Stimulated activated CD8-positive, alpha-beta memory T cell treated with anti-CD3 and anti-CD28 coated beads, Interleukin-4, amount 100 ng/mL, for 48 hours (primary cell): ENCODE measurements around the gene FGD6.
"Not testable (repeated sequence)": the region's sequence is repeated elsewhere in the genome, so short reads cannot be mapped to it uniquely, and the experiment has no call there.

Experiments
- DNase-seq: peaks from one replicate; pipeline ENCODE4 v3.0.0-alpha.2; 2020

FGD6 gene

DNA sequence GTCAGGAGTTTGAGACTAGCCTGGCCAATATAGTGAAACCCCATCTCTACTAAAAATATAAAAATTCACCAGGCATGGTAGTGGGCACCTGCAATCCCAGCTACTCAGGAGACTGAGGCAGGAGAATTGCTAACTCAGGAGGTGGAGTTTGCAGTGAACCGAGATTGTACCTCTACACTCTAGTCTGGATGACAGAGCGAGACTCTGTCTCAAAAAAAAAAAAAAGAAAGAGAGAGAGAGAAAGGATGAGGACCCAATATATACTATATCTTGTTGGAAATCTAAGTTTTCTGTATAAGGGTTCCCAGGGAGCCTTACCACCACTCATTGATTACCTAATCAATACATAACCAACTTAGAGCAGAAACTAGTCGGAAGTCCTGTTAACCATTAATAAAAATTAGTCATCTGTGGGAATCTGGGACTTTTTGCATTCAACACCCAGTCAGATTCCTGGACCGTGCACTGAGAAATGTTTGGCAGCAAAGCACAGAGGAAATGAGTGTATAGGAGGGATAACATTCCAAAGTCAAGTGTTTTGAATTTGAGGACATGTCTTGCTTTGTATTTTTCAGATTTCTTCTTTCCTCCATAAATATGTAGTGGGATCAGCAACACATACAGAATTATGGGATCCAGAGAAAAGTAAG lies 99.0 kb downstream of the FGD6 start:
- DNase-seq: no peak

GRCh38 chr12:95117178-95117599 lies 100.1 kb downstream of the FGD6 start:
- peak; percentile 63 for DNase-seq

- no peak for DNase-seq
These were observed 100.5 kb downstream of the FGD6 start for GRCh38 chr12:95116773-95117172.

DNA sequence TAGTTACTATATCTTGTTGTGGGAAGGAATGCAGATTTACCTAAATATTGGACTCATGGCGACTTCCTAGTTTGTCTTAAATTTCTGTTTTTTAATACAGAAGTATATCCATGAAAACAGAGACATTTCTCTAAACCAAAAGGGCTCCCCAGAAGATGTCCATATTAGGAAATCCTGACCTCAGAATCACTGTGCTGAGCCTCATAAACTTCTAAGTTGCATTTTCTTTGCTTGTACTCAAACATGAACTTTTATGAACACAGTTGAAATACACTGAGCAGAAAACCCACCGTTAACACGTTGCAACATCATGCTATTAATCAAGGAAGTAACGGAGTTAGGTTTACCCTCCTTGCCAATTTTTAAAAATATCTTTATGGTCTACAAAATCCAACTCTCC lies 100.9 kb downstream of the FGD6 start:
- DNase-seq: no peak

DNA sequence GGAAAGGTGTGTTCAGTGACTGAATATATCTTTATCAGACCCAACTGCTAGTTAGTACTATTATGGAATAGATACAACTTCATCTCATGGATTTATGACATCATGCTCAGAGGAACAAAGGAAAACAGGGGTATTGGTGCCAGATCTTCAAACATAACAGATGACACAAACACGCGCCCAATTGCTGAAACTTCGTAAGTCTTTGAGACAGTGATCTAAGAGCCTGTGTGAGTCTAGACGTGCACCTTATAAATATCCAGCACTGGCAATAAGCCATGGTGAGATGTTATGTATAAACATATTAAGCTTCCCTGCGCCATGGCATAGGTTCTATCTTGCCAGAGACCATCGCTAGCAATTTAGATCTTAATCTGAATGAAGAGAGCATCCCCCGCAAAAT lies 101.6 kb downstream of the FGD6 start:
- DNase-seq: no peak

GRCh38 chr12:95114766-95115405 lies 102.4 kb downstream of the FGD6 start:
- DNase-seq: no peak

- no peak for DNase-seq
These were observed 109.9 kb downstream of the FGD6 start for GRCh38 chr12:95107362-95107761.

GRCh38 chr12:95105540-95105939 lies 111.7 kb downstream of the FGD6 start:
- no peak for DNase-seq

DNA sequence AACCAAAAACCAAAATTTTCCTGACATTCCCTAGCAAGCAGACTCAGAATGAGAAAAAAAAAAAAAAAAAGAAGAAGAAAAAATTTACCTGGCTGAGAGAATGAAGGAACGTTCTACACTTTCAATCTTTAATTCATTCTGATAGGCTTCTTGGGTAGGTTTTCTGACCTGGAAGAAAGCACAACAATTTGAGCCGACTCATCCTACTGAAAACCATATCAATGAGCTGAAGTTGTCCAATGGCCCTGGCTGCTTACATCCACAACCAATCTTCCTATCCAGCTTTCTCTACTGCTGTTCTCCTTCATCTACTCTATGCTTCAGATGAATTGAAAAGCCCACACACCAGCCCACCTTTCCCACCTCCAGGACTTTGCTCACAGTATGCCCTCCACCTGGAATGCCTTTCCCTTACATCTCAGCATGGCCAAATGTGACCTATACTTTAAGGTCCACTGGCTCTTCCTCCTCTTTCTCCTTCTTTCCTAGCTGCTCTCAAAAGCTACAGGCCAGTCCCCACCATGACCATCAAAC lies 112.3 kb downstream of the FGD6 start:
- no peak for DNase-seq

- DNase-seq: peak; percentile 27
These were observed 114.2 kb downstream of the FGD6 start for GRCh38 chr12:95102916-95103671.

GRCh38 chr12:95101957-95102356 lies 115.3 kb downstream of the FGD6 start:
- DNase-seq: not testable (repeated sequence)

- DNase-seq: no peak
These were observed 116.7 kb downstream of the FGD6 start for GRCh38 chr12:95100264-95101190.

- DNase-seq: no peak
These were observed 117.9 kb downstream of the FGD6 start for GRCh38 chr12:95099270-95099790.

DNA sequence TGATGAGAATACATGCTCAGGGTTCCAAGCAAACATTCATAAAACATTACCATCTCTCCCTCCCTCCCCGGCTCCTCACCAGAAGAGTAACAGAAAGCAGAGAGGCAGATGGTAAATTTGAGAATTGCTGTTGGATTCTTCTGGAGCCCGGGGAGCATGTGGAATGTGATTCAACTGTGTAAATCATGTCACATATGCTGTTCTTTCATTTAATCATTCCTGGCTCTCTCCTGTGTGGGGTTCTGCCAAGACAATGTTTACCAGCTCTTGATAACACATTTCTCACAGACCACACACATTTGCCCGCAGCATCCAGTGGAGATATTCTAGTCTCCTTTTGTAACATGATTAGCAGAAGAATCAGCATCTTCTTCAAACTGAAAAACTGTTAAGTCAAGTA lies 120.4 kb downstream of the FGD6 start:
- DNase-seq: no peak

DNA sequence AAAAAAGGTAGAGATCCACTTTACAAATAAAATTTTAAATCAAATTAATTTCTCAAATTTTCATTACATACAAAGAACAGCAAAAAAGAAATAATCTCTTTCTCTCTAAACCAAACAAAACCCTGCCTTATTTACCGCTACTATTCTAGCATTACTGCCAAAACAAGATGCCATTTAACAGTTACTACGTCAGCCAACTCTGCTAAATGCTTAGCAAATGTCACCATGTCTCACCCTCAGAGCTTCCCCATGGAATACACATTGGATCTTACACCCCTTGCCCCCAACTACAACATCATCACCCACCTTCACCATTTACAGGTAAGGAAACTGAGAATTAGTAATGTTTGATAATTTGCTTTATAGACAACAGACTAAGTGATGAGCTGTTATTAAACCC lies 120.9 kb downstream of the FGD6 start:
- DNase-seq: no peak

- not testable (repeated sequence) for DNase-seq
These were observed 121.4 kb downstream of the FGD6 start for GRCh38 chr12:95095866-95096265.

- DNase-seq: no peak
These were observed 127.8 kb downstream of the FGD6 start for GRCh38 chr12:95089462-95089861.

DNA sequence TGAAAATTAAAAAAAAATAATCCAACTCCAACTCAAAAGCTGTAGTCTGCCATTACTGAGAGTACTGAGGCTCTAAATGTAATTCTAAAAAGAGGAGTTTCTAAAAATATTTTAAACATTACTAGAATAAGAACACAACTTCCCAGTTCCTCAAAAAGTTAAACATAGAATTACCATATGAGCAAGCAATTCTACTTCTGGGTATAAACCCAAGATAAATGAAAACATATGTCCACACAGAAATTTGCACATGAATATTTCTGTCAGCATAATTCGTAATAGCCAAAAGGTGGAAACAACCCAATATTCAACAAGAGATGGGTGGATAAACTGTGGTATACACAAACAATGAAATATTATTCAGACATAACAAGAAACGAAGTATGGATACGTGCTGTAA lies 128.9 kb downstream of the FGD6 start:
- no peak for DNase-seq

DNA sequence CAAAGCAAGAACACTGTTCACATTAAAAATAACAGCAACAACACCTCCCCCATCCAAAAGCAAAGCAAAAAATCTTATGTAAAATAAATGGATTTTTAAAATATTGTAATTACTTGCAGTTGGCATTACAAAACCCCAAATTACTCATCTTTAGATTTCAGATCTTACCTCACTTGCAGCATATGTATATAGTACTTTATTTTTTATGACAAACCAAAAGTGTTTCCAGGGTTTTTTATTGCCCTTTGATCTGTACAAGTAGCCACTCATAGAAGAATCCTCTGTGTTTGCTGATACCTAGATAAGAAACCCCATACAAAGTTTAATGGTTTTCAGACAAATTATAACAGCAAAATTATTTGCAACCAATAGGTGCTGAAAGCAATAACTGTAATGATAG lies 131.7 kb downstream of the FGD6 start:
- DNase-seq: no peak

DNA sequence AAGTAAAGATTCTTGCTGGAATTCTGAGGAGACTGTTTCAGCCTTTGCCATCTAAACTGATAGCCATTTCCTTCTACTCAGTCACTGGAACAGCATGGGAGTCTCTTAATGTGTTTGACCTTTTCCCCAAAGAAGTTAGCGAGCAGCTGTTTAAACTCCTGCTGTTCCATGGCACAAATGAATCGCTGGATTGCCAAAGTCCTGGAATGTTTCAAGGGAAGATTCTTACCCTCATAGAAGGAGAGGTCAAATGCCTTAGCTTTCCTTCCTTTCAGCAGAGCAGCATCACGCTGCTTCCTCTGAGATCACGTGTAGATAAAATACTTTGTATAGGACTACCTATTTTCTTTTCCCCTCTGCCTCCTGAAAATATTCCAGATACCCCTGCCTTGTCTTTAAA lies 133.3 kb downstream of the FGD6 start:
- no peak for DNase-seq

DNA sequence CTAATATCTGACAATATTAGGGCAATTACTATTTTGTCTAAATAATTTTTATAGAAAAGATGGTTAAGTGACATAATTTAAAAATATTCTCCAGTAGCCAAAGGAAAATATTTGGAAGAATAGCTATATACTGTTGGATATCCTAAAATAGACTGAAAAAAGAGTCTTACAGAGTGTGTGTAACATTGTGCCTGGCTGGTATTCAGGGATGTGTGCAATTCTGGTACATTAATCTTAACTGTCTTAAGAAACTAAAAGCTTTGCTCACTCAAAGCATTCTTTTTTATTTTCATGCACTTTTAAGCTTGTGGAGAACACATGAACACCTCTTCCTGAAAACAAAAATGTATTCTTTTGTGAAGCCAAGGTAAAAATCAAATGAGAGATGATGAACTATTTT lies 133.8 kb downstream of the FGD6 start:
- no peak for DNase-seq

- no peak for DNase-seq
These were observed 139.9 kb downstream of the FGD6 start for GRCh38 chr12:95077341-95077740.

- no peak for DNase-seq
These were observed 142.5 kb downstream of the FGD6 start for GRCh38 chr12:95074766-95075165.
